ENCODE measurements around the gene LRP2.

The LRP2 gene

DNA sequence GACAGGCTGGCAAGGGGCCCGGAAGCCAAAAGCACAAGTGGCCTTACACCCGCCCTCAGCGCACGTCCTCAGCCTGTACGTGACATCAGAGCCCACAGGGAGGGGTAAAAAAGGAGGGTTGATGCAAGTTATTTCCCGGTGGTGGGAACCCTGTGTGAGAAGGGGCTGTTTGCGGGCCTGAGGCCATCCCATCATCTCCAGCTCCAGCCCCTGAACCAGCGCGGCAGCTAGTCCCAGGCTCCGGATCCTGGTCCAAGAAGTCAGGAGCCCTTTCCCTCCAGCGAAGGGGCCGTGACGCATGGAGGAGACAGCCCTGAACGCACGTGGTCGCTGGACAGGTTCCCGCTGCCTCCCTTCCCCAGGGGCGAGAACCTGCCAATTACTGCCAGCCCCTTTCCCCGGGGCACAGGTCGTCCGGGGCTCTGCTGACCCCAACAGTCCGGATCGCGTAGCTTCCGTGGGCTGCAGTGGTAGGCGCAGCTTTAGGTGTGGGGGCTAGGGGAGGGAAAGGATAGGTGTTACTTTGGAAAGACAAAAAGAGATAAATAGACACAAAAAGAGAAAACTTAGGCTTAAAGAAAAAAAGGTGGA, 1.3 kb upstream of the LRP2 start:
- peaks cover 6% of the 10 kb centered on the region; the same call in 1 of the 2 replicates for H3F3A ChIP-seq (ENCODE audit: insufficient read depth, low read length)
- peak overlapping the region; percentile 96 for H2AFZ ChIP-seq (ENCODE audit: low read length)
- peak overlapping the region; percentile 82 for H3K4me3 ChIP-seq (ENCODE audit: low read length)
- H4K20me1 ChIP-seq (ENCODE audit: insufficient read depth, low read length), result no peaks in the 10 kb centered on the region
- peaks cover 5% of the 10 kb centered on the region for H3K4me1 ChIP-seq (ENCODE audit: low read length)
- H3K36me3 ChIP-seq (replicated peaks; ENCODE audit: insufficient read depth, low read length), result no peaks in the 10 kb centered on the region
- peak overlapping the region; percentile 95 for H3K4me2 ChIP-seq (ENCODE audit: low read depth, low read length)
- TF ChIP-seq CTCF (IDR thresholded peaks at IDR 0.05; ENCODE audit: low read length) (no peak), EZH2phosphoT487 (IDR thresholded peaks at IDR 0.05; ENCODE audit: low read length) (no peak), EZH2 (optimal IDR thresholded peaks at IDR 0.05; ENCODE audit: low read depth, low read length) (no peak)
- H3K9me2 ChIP-seq (replicated peaks; ENCODE audit: insufficient read depth, low read length), result no peaks in the 10 kb centered on the region
- peaks cover 12% of the 10 kb centered on the region for H3K27me3 ChIP-seq (replicated peaks; ENCODE audit: insufficient read depth, low read length)
- no peaks in the 10 kb centered on the region for H3K9me3 ChIP-seq (replicated peaks; ENCODE audit: insufficient read depth, low read length)
- peak overlapping the region; percentile 47 for H3K9ac ChIP-seq (ENCODE audit: low read length)
- H3K27ac ChIP-seq (ENCODE audit: low read length), result peak overlapping the region; percentile 48; the same call in 1 of the 2 replicates
- H3K79me2 ChIP-seq (ENCODE audit: low read length), result no peaks in the 10 kb centered on the region
- peak; percentile 67 for DNase-seq

DNA sequence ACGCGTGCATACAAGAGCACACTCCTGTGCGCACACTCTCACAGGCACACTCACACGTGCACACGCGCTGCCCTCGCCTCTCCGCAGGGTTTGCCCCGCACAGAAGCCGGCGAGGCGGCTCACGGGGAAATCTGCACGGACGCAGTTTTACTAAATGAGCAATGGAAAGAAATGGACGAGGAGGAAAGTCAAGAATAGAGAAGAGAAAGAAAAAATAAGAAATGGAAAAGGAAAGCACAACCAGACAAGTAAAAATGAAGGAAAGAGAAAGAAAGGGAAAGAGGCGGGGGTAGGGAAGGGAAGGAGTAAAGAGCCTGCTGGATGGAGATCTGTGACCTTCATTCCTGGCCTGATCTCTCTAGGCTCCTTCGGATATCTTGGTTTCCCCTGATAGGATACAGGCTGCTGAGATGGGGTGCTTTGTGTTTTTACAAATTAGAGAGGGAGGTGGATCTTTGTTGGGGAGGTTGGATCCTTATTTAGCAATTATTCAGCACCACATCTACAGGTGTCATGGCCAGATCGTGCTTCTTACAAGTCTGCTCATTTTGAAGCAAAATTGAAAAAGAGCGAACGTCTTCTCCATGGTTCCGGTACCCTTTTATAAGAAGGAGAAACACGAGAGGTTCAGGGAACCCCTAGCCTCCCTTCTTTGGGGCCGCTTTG, 693 bp upstream of the LRP2 start:
- no peak for DNase-seq
- Histone ChIP-seq H3K27ac (ENCODE audit: low read length) (no peak overlapping the region), H4K20me1 (ENCODE audit: insufficient read depth, low read length) (no peaks in the 10 kb centered on the region), H3K9me2 (replicated peaks; ENCODE audit: insufficient read depth, low read length) (no peaks in the 10 kb centered on the region), H3K4me3 (ENCODE audit: low read length) (peak overlapping the region; percentile 82), H3K79me2 (ENCODE audit: low read length) (no peaks in the 10 kb centered on the region), H2AFZ (ENCODE audit: low read length) (peak overlapping the region; percentile 96), H3F3A (ENCODE audit: insufficient read depth, low read length) (peaks cover 6% of the 10 kb centered on the region; the same call in 1 of the 2 replicates), H3K9ac (ENCODE audit: low read length) (peak overlapping the region; percentile 17; the same call in 1 of the 2 replicates), H3K9me3 (replicated peaks; ENCODE audit: insufficient read depth, low read length) (no peaks in the 10 kb centered on the region), H3K4me1 (ENCODE audit: low read length) (peaks cover 5% of the 10 kb centered on the region), H3K27me3 (replicated peaks; ENCODE audit: insufficient read depth, low read length) (peaks cover 12% of the 10 kb centered on the region), H3K4me2 (ENCODE audit: low read depth, low read length) (peak overlapping the region; percentile 95), H3K36me3 (replicated peaks; ENCODE audit: insufficient read depth, low read length) (no peaks in the 10 kb centered on the region)
- TF ChIP-seq EZH2 (optimal IDR thresholded peaks at IDR 0.05; ENCODE audit: low read depth, low read length) (no peak), CTCF (IDR thresholded peaks at IDR 0.05; ENCODE audit: low read length) (no peak), EZH2phosphoT487 (IDR thresholded peaks at IDR 0.05; ENCODE audit: low read length) (no peak)

DNA sequence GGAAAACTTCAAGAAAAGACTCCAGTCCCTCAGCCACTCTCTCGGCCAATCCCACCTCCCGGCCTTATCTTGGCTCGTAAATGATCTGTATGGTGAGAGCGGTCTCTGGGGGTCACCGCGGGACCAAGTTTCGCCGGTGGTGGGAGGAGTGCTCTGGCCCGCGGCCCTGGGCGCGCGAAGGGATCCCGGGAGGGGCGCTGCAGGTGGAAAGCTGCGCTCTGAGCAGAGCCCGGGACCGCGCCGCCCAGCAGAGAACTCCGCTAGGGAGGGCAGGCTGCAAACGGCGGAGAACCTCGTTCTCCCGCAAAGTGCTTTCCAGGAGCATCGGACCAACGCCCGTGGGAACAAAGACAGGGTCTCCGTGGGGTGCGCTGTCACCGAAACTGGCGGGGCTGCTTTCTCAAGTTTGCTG, 622 bp downstream of the LRP2 start:
- peak overlapping the region; percentile 95 for H3K4me2 ChIP-seq (ENCODE audit: low read depth, low read length)
- peak overlapping the region; percentile 82 for H3K4me3 ChIP-seq (ENCODE audit: low read length)
- no peak overlapping the region for H3K9ac ChIP-seq (ENCODE audit: low read length)

More for the DNA sequence above, 622 bp downstream of the LRP2 start:
- no peak for TF ChIP-seq EZH2 (optimal IDR thresholded peaks at IDR 0.05; ENCODE audit: low read depth, low read length)
- no peak for TF ChIP-seq EZH2phosphoT487 (IDR thresholded peaks at IDR 0.05; ENCODE audit: low read length)
- no peak for TF ChIP-seq CTCF (IDR thresholded peaks at IDR 0.05; ENCODE audit: low read length)
- H3K4me1 ChIP-seq (ENCODE audit: low read length), result peaks cover 5% of the 10 kb centered on the region
- no peak overlapping the region for H3K27ac ChIP-seq (ENCODE audit: low read length)
- peak overlapping the region; percentile 96 for H2AFZ ChIP-seq (ENCODE audit: low read length)
- no peak for DNase-seq
- no peaks in the 10 kb centered on the region for H3K36me3 ChIP-seq (replicated peaks; ENCODE audit: insufficient read depth, low read length)
- H3K9me3 ChIP-seq (replicated peaks; ENCODE audit: insufficient read depth, low read length), result no peaks in the 10 kb centered on the region
- peaks cover 6% of the 10 kb centered on the region; the same call in 1 of the 2 replicates for H3F3A ChIP-seq (ENCODE audit: insufficient read depth, low read length)
- no peaks in the 10 kb centered on the region for H3K79me2 ChIP-seq (ENCODE audit: low read length)
- no peaks in the 10 kb centered on the region for H4K20me1 ChIP-seq (ENCODE audit: insufficient read depth, low read length)
- no peaks in the 10 kb centered on the region for H3K9me2 ChIP-seq (replicated peaks; ENCODE audit: insufficient read depth, low read length)
- peaks cover 12% of the 10 kb centered on the region for H3K27me3 ChIP-seq (replicated peaks; ENCODE audit: insufficient read depth, low read length)

Data from MM.1S (cell line).